HG03039 (cell line): Measurements from ENCODE around the gene UNK.
"Not testable (repeated sequence)": the region's sequence is repeated elsewhere in the genome, so short reads cannot be mapped to it uniquely, and the experiment has no call there.

Experiments
- ATAC-seq: cut with Tn5 transposase; IDR thresholded peaks from one replicate; pipeline ENCODE4 v1.9.1; 2021; ENCODE audit warnings: mild to moderate bottlenecking, moderate library complexity; ENCODE audit not compliant: unreplicated experiment

UNK gene

GRCh38 chr17:75795820-75796607 lies 11.4 kb downstream of the UNK start:
- no peak for ATAC-seq

GRCh38 chr17:75799402-75799801 lies 14.8 kb downstream of the UNK start:
- ATAC-seq = no peak

GRCh38 chr17:75803883-75804282 lies 19.3 kb downstream of the UNK start:
- no peak for ATAC-seq

GRCh38 chr17:75806822-75807500 lies 22.4 kb downstream of the UNK start:
- no peak for ATAC-seq

GRCh38 chr17:75807861-75808260 lies 23.3 kb downstream of the UNK start:
- no peak for ATAC-seq

- ATAC-seq = no peak
Measured at GRCh38 chr17:75808549-75808904, 23.9 kb downstream of the UNK start.

- ATAC-seq = no peak
Measured at GRCh38 chr17:75808905-75809621, 24.5 kb downstream of the UNK start.

- no peak for ATAC-seq
Measured at GRCh38 chr17:75809631-75810111, 25.1 kb downstream of the UNK start.

GRCh38 chr17:75810216-75810615 lies 25.6 kb downstream of the UNK start:
- ATAC-seq = no peak

DNA sequence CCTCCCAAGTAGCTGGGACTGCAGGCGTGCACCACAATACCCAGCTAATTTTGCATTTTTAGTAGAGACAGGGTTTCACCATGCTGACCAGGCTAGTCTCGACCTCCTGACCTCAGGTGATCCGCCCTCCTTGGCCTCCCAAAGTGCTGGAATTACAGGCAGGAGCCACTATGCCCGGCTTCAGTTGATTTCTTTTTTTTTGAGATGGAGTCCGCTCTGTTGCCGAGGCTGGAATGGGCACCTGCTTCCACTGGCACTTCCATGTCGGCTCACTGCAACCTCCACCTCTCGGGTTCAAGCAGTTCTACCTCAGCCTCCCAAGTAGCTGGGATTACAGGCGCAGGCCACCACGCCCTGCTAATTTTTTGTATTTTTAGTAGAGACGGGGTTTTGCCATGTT lies 26.1 kb downstream of the UNK start:
- ATAC-seq = not testable (repeated sequence)

GRCh38 chr17:75811174-75811573 lies 26.6 kb downstream of the UNK start:
- no peak for ATAC-seq

DNA sequence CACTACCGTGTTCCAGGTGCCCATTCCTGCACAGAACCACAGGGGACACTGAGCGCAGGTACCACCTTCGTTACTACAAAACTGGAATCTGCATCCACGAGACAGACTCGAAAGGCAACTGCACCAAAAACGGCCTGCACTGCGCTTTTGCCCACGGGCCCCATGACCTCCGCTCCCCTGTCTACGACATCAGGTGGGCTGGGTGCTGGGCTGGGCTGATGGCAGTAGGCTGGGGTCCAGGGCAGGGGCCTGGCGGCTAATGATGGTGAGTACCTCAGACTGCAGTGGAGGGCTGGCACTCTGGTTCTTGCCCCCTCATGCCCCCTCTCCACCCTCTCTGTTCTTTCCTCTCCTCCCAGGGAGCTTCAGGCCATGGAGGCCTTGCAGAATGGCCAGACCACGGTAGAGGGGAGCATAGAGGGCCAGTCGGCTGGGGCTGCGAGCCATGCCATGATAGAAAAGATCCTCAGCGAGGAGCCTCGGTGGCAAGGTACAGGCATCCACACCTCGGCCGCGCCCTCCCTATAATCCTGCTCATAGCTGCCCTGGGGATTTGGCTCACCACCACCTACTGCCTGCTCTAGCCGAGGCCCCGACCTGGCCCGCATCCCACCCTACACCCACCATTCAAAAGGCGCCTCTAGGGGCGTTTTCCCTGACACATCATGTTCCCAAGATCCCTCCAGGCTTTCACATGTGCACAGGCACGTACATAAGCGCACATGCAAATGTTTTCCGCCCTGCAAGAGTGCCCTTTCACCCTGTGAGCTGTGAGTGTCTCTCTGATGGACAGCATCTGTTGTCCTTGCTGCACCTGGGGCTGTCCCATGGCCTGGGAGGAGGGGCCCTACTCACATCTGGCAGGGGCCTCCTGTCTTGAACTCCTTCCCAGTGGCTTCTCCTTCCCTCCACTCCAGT lies 27.7 kb downstream of the UNK start:
- no peak for ATAC-seq

DNA sequence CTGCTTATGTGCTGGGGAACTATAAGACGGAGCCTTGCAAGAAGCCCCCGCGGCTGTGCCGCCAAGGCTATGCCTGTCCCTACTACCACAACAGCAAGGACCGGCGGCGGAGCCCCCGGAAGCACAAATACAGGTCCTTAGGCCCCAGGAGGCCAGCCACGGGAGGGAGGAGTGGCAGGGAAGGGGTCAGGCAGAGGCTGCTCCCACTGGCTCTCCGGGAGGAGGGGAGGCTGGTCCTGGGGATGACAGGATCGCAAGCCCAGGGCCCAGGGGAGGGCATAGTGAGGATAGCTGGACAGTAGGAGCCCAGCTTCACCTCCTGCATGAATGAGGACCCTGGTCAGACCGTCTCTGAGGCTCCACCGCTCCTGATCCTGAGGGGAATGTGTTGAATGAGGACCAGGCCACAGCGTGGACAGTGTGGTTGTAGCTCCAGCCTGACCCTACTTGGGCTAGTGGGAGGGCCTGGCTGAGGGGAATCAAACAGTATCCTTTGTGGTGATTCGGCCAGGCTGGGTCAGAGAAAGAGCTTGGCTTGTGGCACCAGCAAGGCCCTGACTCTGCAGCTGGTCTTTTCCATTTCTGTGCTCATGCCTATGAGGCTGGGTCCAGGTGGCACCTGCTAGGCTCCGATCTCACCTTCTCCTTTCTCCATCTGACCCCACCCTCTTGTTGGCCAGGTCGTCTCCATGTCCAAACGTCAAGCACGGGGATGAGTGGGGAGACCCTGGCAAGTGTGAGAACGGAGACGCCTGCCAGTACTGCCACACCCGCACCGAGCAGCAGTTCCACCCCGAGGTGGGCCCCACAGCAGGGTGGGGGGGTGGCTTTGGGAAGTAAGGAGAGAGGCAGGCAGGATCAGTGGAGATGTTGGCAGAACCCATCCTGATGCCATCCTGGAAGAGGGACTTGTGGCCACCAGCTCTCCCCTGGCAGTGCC lies 28.7 kb downstream of the UNK start:
- no peak for ATAC-seq

GRCh38 chr17:75814021-75814395 lies 29.4 kb downstream of the UNK start:
- no peak for ATAC-seq

DNA sequence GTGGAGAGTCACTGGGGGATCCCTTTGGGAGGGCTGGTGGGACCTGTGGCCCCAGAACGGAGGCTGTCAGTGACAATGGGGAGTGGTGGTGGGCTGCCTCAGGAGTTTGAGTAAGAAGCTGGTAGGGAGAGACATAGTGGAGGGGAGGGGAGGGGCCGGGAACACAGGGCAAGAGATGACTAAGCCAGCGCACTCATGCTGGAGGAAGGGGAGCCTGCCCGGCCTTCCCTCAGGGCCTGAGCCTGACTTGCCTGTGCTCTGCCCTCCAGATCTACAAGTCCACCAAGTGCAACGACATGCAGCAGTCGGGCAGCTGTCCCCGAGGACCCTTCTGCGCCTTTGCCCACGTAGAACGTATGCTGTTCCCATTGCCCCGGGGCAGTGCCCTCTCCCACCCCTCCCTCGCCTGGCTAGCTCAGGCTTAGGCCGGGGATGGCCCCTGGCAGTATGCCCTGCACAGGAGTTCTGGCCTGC lies 30.3 kb downstream of the UNK start:
- no peak for ATAC-seq

- no peak for ATAC-seq
Measured at GRCh38 chr17:75815399-75815798, 30.8 kb downstream of the UNK start.

DNA sequence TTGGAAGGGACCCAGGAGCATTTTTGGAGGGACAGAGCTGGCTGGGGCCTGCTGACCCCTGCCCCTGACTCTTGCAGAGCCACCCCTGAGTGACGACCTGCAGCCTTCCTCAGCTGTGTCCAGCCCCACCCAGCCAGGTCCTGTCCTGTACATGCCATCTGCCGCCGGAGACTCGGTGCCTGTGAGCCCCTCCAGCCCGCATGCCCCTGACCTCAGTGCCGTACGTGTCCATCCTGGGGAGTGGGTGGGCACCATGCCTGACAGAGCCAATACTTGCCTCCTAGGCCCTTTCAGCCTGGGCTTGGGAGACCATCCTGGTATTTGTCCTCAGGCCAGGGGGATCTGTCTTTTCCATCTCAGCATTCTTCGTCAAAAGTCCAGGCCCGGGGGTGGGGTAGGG lies 32.1 kb downstream of the UNK start:
- no peak for ATAC-seq

- ATAC-seq = no peak
Measured at GRCh38 chr17:75817571-75817970, 33.0 kb downstream of the UNK start.

DNA sequence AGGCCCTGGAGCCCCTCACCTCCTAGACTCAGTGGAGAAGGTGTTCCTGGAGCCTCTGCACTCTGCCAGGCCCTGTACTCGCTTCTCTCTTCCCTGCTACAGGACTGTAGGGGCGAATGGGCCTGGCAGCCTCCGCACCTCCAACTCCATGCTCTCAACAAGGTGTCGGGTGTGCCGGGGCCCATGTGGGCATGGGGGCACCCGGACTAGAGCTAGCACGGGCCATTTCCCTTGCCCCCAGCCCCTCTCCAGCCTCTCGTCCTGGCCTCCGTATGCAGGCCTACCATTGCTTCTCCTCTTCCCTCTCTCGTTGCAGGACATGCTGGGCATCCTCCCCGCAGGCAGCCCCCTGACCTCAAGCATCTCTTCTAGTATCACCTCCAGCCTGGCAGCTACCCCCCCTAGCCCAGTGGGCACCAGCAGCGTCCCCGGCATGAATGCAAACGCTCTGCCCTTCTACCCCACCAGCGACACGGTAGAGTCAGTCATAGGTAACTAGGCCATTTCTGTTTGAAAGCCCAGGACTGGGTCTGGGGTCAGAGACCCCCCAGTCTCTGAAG lies 33.8 kb downstream of the UNK start:
- ATAC-seq = no peak
